GM23338 (cell line): ENCODE results near the gene RNF157. TPM values are rescaled to one million over a fixed set of nuclear protein-coding genes. Genes with fewer than 3 reads are reported as not detected.

ENCODE experiments used
- ATAC-seq: fragments of 200-7000 bp; cut with Tn5 transposase; 3 replicates; pipeline ENCODE4 v1.9.1; 2020
- DNase-seq: peaks from one replicate; pipeline ENCODE4 v3.0.0-alpha.2; 2015; ENCODE audit warnings: low spot score
- H2AFZ ChIP-seq: fragments of 200-600 bp; sonication (generic); 2 replicates; pipeline ENCODE4 v1.8.0; 2016; ENCODE audit warnings: antibody characterized with exemption, mild to moderate bottlenecking, moderate library complexity
- H3F3A ChIP-seq: fragments of 200-600 bp; sonication (generic); replicated peaks from 2 replicates; pipeline ENCODE4 v1.8.0; 2017; ENCODE audit warnings: antibody characterized with exemption, mixed run types, low read depth
- H3K27ac ChIP-seq: fragments of 200-600 bp; sonication (generic); 2 replicates; pipeline ENCODE4 v1.6.1; 2016; ENCODE audit warnings: low read depth
- H3K27me3 ChIP-seq: fragments of 200-600 bp; sonication (generic); 2 replicates; pipeline ENCODE4 v1.8.0; 2016; ENCODE audit warnings: mild to moderate bottlenecking, mixed run types, moderate library complexity; ENCODE audit not compliant: insufficient read depth
- H3K36me3 ChIP-seq: fragments of 200-600 bp; sonication (generic); 2 replicates; pipeline ENCODE4 v1.8.0; 2016; ENCODE audit warnings: mild to moderate bottlenecking; ENCODE audit not compliant: insufficient read depth
- H3K4me1 ChIP-seq: fragments of 200-600 bp; sonication (generic); 2 replicates; pipeline ENCODE4 v1.8.0; 2016; ENCODE audit warnings: mild to moderate bottlenecking, moderate library complexity; ENCODE audit not compliant: insufficient read depth
- H3K4me2 ChIP-seq: fragments of 200-600 bp; sonication (generic); 2 replicates; pipeline ENCODE4 v1.7.1; 2017; ENCODE audit warnings: mixed run types
- H3K4me3 ChIP-seq: fragments of 200-600 bp; sonication (generic); 2 replicates; pipeline ENCODE4 v1.6.1; 2016; ENCODE audit warnings: mixed run types
- H3K79me2 ChIP-seq: fragments of 200-600 bp; sonication (generic); replicated peaks from 2 replicates; pipeline ENCODE4 v1.8.0; 2017; ENCODE audit warnings: mild to moderate bottlenecking; ENCODE audit not compliant: insufficient read depth
- H3K9me2 ChIP-seq: fragments of 200-600 bp; sonication (generic); 2 replicates; pipeline ENCODE4 v1.8.0; 2017; ENCODE audit not compliant: insufficient read depth
- H4K20me1 ChIP-seq: fragments of 200-600 bp; sonication (generic); replicated peaks from 2 replicates; pipeline ENCODE4 v1.8.0; 2017; ENCODE audit warnings: mild to moderate bottlenecking; ENCODE audit not compliant: insufficient read depth
- H3K27ac Mint-ChIP-seq: 2 replicates; pipeline ENCODE4 v1.8.0; 2020; ENCODE audit warnings: inconsistent platforms, mild to moderate bottlenecking, moderate library complexity, mixed read lengths
- H3K27me3 Mint-ChIP-seq: 3 replicates; pipeline ENCODE4 v1.8.0; 2022; ENCODE audit warnings: low read depth, mild to moderate bottlenecking, moderate library complexity, mixed read lengths, inconsistent platforms; ENCODE audit not compliant: insufficient read depth, poor library complexity
- H3K36me3 Mint-ChIP-seq: 3 replicates; pipeline ENCODE4 v1.8.0; 2021; ENCODE audit warnings: low read depth, mild to moderate bottlenecking, inconsistent platforms, moderate library complexity, mixed read lengths
- H3K4me1 Mint-ChIP-seq: 3 replicates; pipeline ENCODE4 v1.8.0; 2020; ENCODE audit warnings: mild to moderate bottlenecking, inconsistent platforms, mixed read lengths
- H3K4me3 Mint-ChIP-seq: 3 replicates; pipeline ENCODE4 v1.8.0; 2021; ENCODE audit warnings: moderate library complexity, mild to moderate bottlenecking, inconsistent platforms, mixed read lengths
- H3K9me3 Mint-ChIP-seq: 3 replicates; pipeline ENCODE4 v1.8.0; 2020; ENCODE audit warnings: moderate library complexity, mild to moderate bottlenecking, inconsistent platforms, mixed read lengths
- CREB1 ChIP-seq: fragments of 250-450 bp; sonication (Bioruptor Pico); IDR thresholded peaks from 2 replicates; pipeline ENCODE4 v1.5.0; 2020; ENCODE audit warnings: low read depth, mild to moderate bottlenecking, moderate library complexity
- CTCF ChIP-seq, 2 experiments: fragments of 200-600 bp in 1 of 2; sonication (generic) in 1 of 2; conservative IDR thresholded peaks; 2 replicates each; pipeline versions ENCODE4 v1.5.1 to v1.6.1; 2016 to 2017; ENCODE audit warnings: antibody characterized with exemption in 2 of 2, low read depth in 2 of 2, mild to moderate bottlenecking in 2 of 2, moderate library complexity in 1 of 2
- EZH2 ChIP-seq: fragments of 200-600 bp; sonication (generic); IDR thresholded peaks from one replicate; pipeline ENCODE4 v1.8.0; 2017; ENCODE audit warnings: antibody characterized with exemption, mild to moderate bottlenecking, low read depth; ENCODE audit not compliant: unreplicated experiment
- EZH2phosphoT487 ChIP-seq: fragments of 200-600 bp; sonication (generic); IDR thresholded peaks from one replicate; pipeline ENCODE4 v1.8.1; 2018; ENCODE audit warnings: antibody characterized with exemption; ENCODE audit not compliant: unreplicated experiment
- JUNB ChIP-seq: IDR thresholded peaks from one replicate; pipeline ENCODE4 v1.6.1; 2016; ENCODE audit warnings: antibody characterized with exemption; ENCODE audit not compliant: unreplicated experiment
- NANOG ChIP-seq: IDR thresholded peaks from 2 replicates; pipeline ENCODE4 v1.6.1; 2016; ENCODE audit warnings: antibody characterized with exemption, borderline replicate concordance
- POLR2AphosphoS5 ChIP-seq: IDR thresholded peaks from 2 replicates; pipeline ENCODE4 v1.6.1; 2016; ENCODE audit warnings: antibody characterized with exemption, low read depth
- REST ChIP-seq: IDR thresholded peaks from one replicate; pipeline ENCODE4 v1.6.1; 2018; ENCODE audit warnings: antibody characterized with exemption; ENCODE audit not compliant: unreplicated experiment
- STAT1 ChIP-seq: IDR thresholded peaks from one replicate; pipeline ENCODE4 v1.6.1; 2016; ENCODE audit warnings: antibody characterized with exemption; ENCODE audit not compliant: unreplicated experiment
- ZNF114 ChIP-seq: fragments of 250-450 bp; sonication (Bioruptor Pico); IDR thresholded peaks from 2 replicates; pipeline ENCODE4 v1.5.0; 2020; ENCODE audit warnings: mild to moderate bottlenecking, moderate library complexity
- ZNF331 ChIP-seq: fragments of 250-450 bp; sonication (Bioruptor Pico); IDR thresholded peaks from 2 replicates; pipeline ENCODE4 v1.5.0; 2020; ENCODE audit warnings: low read depth, mild to moderate bottlenecking, moderate library complexity
- polyA plus RNA-seq: library from polyadenylated mRNA; unstranded; fragments of >200 nt; fragmentation: Nextera tagmentation; extraction: Ambion mirVana; gene quantifications from 2 replicates; pipeline ENCODE4 v1.2.1, GENCODE V29; 2016
- total RNA-seq: library from RNA; depleted of rRNA; stranded (reverse); fragments of >200 nt; shearing (Covaris generic); gene quantifications from 2 replicates; pipeline ENCODE4 v1.2.3, GENCODE V29; 2014
- TF ChIP-seq, protein P1 (sequence below): IDR thresholded peaks from 2 replicates; pipeline ENCODE4 v1.6.1; 2016; ENCODE audit warnings: antibody characterized with exemption

Gene RNF157
- total and polyA plus RNA-seq, 2 experiments from 2014 or later = 7.8 to 11.7 TPM

- no peak for TF ChIP-seq CREB1
- TF ChIP-seq JUNB = no peak
- no peak for TF ChIP-seq ZNF114 (CRISPR knock-in tag)
- no peak for TF ChIP-seq POLR2AphosphoS5
- no peak for TF ChIP-seq EZH2
- no peak for TF ChIP-seq CTCF (conservative IDR thresholded peaks at IDR 0.05; ENCODE audit: low read depth in 2 of 2)
- TF ChIP-seq, protein P1, sequence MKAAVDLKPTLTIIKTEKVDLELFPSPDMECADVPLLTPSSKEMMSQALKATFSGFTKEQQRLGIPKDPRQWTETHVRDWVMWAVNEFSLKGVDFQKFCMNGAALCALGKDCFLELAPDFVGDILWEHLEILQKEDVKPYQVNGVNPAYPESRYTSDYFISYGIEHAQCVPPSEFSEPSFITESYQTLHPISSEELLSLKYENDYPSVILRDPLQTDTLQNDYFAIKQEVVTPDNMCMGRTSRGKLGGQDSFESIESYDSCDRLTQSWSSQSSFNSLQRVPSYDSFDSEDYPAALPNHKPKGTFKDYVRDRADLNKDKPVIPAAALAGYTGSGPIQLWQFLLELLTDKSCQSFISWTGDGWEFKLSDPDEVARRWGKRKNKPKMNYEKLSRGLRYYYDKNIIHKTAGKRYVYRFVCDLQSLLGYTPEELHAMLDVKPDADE = no peak
- TF ChIP-seq EZH2phosphoT487 = no peak
- TF ChIP-seq ZNF331 (CRISPR knock-in tag) = no peak
- TF ChIP-seq REST = no peak
- no peak for TF ChIP-seq NANOG
- TF ChIP-seq STAT1 = no peak
- peaks cover 1% of the 10 kb centered on the region for H3K27me3 Mint-ChIP-seq
Observed at GRCh38 chr17:76154936-76155845, 85.1 kb downstream of the RNF157 start.

More at GRCh38 chr17:76154936-76155845, 85.1 kb downstream of the RNF157 start:
- H3K9me3 Mint-ChIP-seq = no peaks in the 10 kb centered on the region
- Histone ChIP-seq H3K79me2 (no peaks in the 10 kb centered on the region), H3K4me2 (no peak overlapping the region), H3K36me3 (no peaks in the 10 kb centered on the region), H3F3A (peaks cover 2% of the 10 kb centered on the region; the same call in 1 of the 2 replicates), H3K27ac (no peak overlapping the region), H3K27me3 (no peaks in the 10 kb centered on the region), H2AFZ (no peak overlapping the region), H4K20me1 (no peaks in the 10 kb centered on the region), H3K9me2 (no peaks in the 10 kb centered on the region), H3K4me1 (peaks cover 8% of the 10 kb centered on the region), H3K4me3 (no peak overlapping the region)
- H3K36me3 Mint-ChIP-seq = peaks cover 8% of the 10 kb centered on the region; the same call in 2 of the 3 replicates
- peaks cover 33% of the 10 kb centered on the region for H3K4me1 Mint-ChIP-seq
- no peak overlapping the region for H3K4me3 Mint-ChIP-seq
- ATAC-seq = no peak
- no peak overlapping the region for H3K27ac Mint-ChIP-seq
- no peak for DNase-seq
